Fibroblast of lung (primary cell): Measurements from ENCODE around the gene CLUH. TPM values are rescaled to one million over a fixed set of nuclear protein-coding genes. Genes with fewer than 3 reads are reported as not detected.

Experiments used
- DNase-seq, 2 donors: peaks; one replicate each; pipeline versions ENCODE4 v3.0.0 to v3.0.0-alpha.2; 2010; ENCODE audit warnings: low read depth in 2 of 2
- H2AFZ ChIP-seq: 2 replicates; pipeline ENCODE4 v1.5.1; 2012; ENCODE audit warnings: low read length, control low read depth, inconsistent platforms
- H3K27ac ChIP-seq: 2 replicates; pipeline ENCODE4 v1.5.1; 2011; ENCODE audit warnings: low read length, control low read depth; ENCODE audit not compliant: insufficient read depth
- H3K27me3 ChIP-seq: 2 replicates; pipeline ENCODE4 v1.5.1; 2011; ENCODE audit warnings: mild to moderate bottlenecking, low read length; ENCODE audit not compliant: control insufficient read depth, insufficient read depth
- H3K36me3 ChIP-seq: 2 replicates; pipeline ENCODE4 v1.5.1; 2011; ENCODE audit warnings: low read length; ENCODE audit not compliant: control insufficient read depth, insufficient read depth
- H3K4me1 ChIP-seq: 2 replicates; pipeline ENCODE4 v1.5.1; 2011; ENCODE audit warnings: low read length; ENCODE audit not compliant: control insufficient read depth, insufficient read depth; ENCODE audit errors: extremely low read depth
- H3K4me2 ChIP-seq: 2 replicates; pipeline ENCODE4 v1.5.1; 2011; ENCODE audit warnings: low read length, control low read depth; ENCODE audit not compliant: insufficient read depth; ENCODE audit errors: extremely low read depth
- H3K4me3 ChIP-seq, 4 experiments: fragments of 200-600 bp in 1 of 4; sonication (generic) in 1 of 4; replicated peaks in 1 of 4; 2 replicates each; pipeline ENCODE4 v1.5.1; 2011 to 2016; ENCODE audit warnings: low read length in 4 of 4, low read depth in 3 of 4, mild to moderate bottlenecking in 3 of 4, control low read depth in 2 of 4, inconsistent platforms in 1 of 4, mixed read lengths in 1 of 4; ENCODE audit not compliant: insufficient read depth in 1 of 4; ENCODE audit errors: control extremely low read depth in 1 of 4
- H3K79me2 ChIP-seq: 2 replicates; pipeline ENCODE4 v1.5.1; 2012; ENCODE audit warnings: mild to moderate bottlenecking, low read length, inconsistent platforms; ENCODE audit not compliant: control insufficient read depth, insufficient read depth
- H3K9ac ChIP-seq: 2 replicates; pipeline ENCODE4 v1.5.1; 2011; ENCODE audit warnings: mild to moderate bottlenecking, low read length, control low read depth; ENCODE audit not compliant: insufficient read depth
- H3K9me3 ChIP-seq: 2 replicates; pipeline ENCODE4 v1.5.1; 2012; ENCODE audit warnings: low read depth, low read length; ENCODE audit not compliant: control insufficient read depth, insufficient read depth
- H4K20me1 ChIP-seq: 2 replicates; pipeline ENCODE4 v1.5.1; 2011; ENCODE audit warnings: low read length; ENCODE audit not compliant: control insufficient read depth, insufficient read depth; ENCODE audit errors: extremely low read depth
- CTCF ChIP-seq, 2 donors: IDR thresholded peaks in 1 of 2; conservative IDR thresholded peaks in 1 of 2; 1 replicate in 1 of 2; 2 replicates in 1 of 2; pipeline ENCODE4 v1.5.1; 2011 to 2012; ENCODE audit warnings: low read length in 2 of 2, control low read depth in 1 of 2, inconsistent platforms in 1 of 2, low read depth in 1 of 2, mild to moderate bottlenecking in 1 of 2
- EZH2 ChIP-seq: IDR thresholded peaks from 2 replicates; pipeline ENCODE4 v1.5.1; 2012; ENCODE audit warnings: low read length, control low read depth, mild to moderate bottlenecking; ENCODE audit errors: missing control alignments
- polyA plus RNA-seq, 2 donors: library from polyadenylated mRNA; depleted of rRNA in 1 of 2; stranded (reverse) in 1 of 2; unstranded in 1 of 2; fragments of >200 nt; gene quantifications; 2 replicates each; pipeline ENCODE4 v1.2.1, GENCODE V29; 2011 to 2012; ENCODE audit warnings: missing spikeins in 1 of 2
- total RNA-seq: library from RNA; depleted of rRNA; stranded (reverse); fragments of >200 nt; gene quantifications from 2 replicates; pipeline ENCODE4 v1.2.1, GENCODE V29; 2014

Gene CLUH
- total and polyA plus RNA-seq, 2 donors (not counting 1 experiment from before 2014, with no cell fraction given): 10.5 to 29.4 TPM

DNA sequence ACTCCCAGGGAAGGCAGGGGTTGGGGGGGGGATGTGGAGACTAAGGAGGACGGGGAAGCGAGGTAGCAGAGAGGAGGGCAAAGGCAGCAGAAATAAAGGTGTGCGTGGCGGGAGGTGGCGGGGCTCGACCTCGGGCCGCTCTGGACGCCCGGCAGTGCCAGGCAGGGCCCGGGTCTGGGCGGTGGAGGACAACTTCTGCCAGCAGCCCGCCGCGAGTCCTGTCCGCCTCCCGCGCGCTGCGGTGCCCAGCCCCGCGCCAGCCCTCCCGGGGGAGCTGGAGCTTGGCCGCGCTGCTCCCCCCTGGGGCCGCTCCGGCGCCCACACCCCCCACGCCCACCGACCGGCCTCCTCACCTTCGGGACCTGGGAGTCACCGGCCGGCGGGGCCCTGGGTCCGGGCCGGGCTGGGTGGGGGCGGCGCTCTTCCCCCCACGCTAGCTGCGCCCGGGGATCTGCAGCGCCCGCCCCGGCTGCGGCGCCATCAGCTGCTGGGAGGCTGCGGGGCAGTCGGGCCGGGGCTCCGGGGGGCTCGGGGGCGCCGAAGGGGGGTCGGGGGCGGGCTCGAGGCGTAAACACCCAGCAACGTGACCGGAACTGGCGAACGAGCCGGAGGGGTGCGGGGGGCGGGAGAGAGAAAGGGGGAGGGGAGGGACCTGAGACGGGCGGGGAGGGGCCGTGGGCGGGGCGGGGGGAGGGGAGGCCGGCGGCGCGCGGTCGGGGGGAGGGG lies 37.7 kb upstream of the CLUH start, which contains the start of gene CCDC92B:
TSS of gene CCDC92B (minus strand) at position 595 of the 726 bp plus-strand sequence. CDS start 14,507 bp downstream, outside the sequence.
- no peaks in the 10 kb centered on the region for H3K4me1 ChIP-seq
- H3K36me3 ChIP-seq: no peaks in the 10 kb centered on the region
- H3K4me3 ChIP-seq: no peak within 1 kb of the TSS
- H3K9ac ChIP-seq: no peak within 1 kb of the TSS
- no peaks in the 10 kb centered on the region for H3K9me3 ChIP-seq
- no peak within 1 kb of the TSS for H3K27ac ChIP-seq
- H3K4me2 ChIP-seq: peak within 1 kb of the TSS; percentile 13
- no peak for DNase-seq
- no peak within 1 kb of the TSS for H2AFZ ChIP-seq
- no peaks in the 10 kb centered on the region for H3K79me2 ChIP-seq
- no peaks in the 10 kb centered on the region for H4K20me1 ChIP-seq
- TF ChIP-seq EZH2 (no peak), CTCF (conservative IDR thresholded peaks at IDR 0.05 in 1 of 2, IDR thresholded peaks at IDR 0.05 in 1 of 2; ENCODE audit: low read depth in 1 of 2, low read length in 2 of 2) (no peak)
- H3K27me3 ChIP-seq: peaks cover 7% of the 10 kb centered on the region

DNA sequence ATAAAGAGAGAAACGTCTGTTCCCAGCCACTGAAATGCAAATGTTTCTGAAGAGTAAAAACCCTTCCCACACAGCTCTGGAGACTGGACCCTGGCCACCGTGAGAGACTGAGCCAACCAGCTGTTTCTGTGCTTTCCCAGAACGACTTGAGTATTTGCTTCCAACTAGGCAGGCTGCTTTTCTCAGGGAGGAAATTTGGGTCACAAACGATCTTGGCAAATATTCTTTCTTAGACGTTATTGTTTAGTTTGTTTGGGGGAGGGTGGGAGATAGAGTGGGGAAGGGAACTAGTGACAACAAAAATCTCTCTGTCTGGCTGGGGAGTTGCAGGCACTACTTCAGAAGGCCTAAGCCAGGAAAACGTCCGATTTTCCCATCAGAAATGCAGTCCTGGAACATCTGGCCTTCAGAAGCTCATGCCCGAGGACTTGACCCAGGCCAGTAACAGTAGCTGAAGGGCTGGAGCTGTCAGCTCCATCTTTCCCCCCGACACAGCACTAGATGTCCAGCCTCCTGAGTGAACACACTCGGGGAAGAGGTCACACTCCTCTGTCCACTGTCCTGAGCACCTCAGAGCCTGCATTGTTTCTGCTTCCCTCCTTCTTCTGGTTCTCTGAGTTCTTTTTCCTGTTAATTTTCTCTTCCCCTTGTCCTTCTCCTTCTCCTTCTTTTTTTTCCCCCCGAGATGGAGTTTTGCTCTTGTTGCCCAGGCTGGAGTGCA lies 33.9 kb upstream of the CLUH start:
- no peaks in the 10 kb centered on the region for H4K20me1 ChIP-seq

More for the DNA sequence above, 33.9 kb upstream of the CLUH start:
- H3K9me3 ChIP-seq: no peaks in the 10 kb centered on the region
- H3K4me3 ChIP-seq: no peak overlapping the region
- no peak overlapping the region for H3K27ac ChIP-seq
- TF ChIP-seq CTCF (conservative IDR thresholded peaks at IDR 0.05 in 1 of 2, IDR thresholded peaks at IDR 0.05 in 1 of 2; ENCODE audit: low read depth in 1 of 2, low read length in 2 of 2) (no peak), EZH2 (no peak)
- H3K36me3 ChIP-seq: no peaks in the 10 kb centered on the region
- no peak overlapping the region for H2AFZ ChIP-seq
- H3K4me1 ChIP-seq: no peaks in the 10 kb centered on the region
- H3K79me2 ChIP-seq: no peaks in the 10 kb centered on the region
- H3K27me3 ChIP-seq: peaks cover 11% of the 10 kb centered on the region
- DNase-seq: no peak
- no peak overlapping the region for H3K9ac ChIP-seq
- no peak overlapping the region for H3K4me2 ChIP-seq
